GM18519 (cell line): ENCODE measurements around the gene SYT15B.
"Not testable (repeated sequence)": the region's sequence is repeated elsewhere in the genome, so short reads cannot be mapped to it uniquely, and the experiment has no call there.

ENCODE experiments used
- ATAC-seq: cut with Tn5 transposase; IDR thresholded peaks from one replicate; pipeline ENCODE4 v1.9.1; 2021; ENCODE audit warnings: mild to moderate bottlenecking, moderate library complexity; ENCODE audit not compliant: unreplicated experiment, low FRiP score

Gene SYT15B

DNA sequence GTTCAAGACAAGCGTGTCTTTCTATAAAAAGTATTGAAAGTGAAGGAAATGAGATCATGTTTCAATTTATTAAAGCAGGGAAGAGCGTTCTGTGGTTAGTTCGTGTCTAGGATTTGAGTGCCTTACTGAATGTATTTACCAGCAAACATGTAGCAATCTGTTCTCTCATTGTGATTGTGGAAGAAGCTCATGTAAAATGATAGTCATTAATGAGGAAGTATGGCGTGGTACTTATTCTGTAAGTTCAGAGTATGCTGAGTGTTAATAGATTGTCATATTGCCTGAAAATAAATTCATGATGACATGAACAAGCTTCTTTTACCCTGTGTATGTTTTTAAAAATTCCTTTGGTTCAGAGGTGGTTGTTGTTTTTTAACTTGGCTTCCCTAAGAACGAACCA is 32.5 kb downstream of the SYT15B start:
- not testable (repeated sequence) for ATAC-seq

DNA sequence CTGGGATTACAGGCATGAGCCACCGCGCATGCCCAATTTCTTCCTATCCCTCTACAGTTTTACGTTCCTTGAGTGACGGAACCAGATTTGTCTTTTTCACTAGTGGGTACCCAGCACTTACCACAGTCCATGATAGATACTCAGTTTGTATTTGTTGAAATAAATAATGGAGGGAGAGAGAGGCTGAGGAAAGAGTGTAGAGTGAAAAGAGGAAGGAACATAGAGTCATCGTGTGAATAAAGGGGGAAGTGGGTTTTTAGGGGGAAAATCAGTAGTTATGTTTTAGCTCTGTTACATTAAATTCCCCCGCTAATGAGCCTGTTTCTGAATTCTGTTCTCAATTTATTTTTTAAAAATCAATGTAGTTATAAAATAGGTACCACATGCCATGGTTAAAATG is 37.7 kb downstream of the SYT15B start:
- ATAC-seq, result not testable (repeated sequence)

DNA sequence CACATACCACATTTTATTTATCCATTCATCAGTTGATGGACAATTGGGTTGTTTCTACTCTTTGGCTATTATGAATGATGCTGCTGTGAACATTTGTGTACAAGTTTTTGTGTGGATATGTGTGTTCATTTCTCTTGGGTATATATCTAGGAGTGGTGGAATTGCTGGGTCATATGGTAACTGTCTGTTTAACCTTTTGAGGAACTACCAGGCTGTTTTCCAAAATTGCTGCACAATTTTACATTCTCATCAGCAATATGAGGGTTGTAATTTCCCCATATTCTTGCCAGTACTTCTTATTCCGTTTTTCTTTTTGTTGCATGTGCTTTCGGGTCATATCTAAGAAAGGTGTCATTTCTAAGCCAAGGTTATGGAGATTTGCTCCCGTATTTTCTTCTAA is 38.3 kb downstream of the SYT15B start:
- ATAC-seq, result not testable (repeated sequence)

DNA sequence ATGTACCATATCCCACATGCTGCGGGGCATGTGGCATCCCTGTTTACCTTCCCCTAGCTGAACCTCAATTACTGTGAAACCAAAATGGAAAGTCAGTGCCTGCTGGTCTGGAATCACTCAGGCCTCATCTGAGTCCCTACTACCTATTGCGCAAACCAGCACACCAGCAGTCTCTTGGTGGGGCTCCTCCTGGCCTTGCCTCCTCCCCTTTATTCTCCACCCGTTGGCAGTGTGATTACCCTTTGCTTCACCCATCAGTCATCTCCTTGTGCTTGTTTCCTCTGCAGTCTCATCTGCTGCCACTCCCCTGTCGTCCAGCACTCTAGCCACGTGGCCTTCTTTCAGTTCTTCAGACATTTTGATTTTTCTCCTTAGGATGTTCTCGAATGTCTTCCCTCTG is 39.3 kb downstream of the SYT15B start:
- not testable (repeated sequence) for ATAC-seq

DNA sequence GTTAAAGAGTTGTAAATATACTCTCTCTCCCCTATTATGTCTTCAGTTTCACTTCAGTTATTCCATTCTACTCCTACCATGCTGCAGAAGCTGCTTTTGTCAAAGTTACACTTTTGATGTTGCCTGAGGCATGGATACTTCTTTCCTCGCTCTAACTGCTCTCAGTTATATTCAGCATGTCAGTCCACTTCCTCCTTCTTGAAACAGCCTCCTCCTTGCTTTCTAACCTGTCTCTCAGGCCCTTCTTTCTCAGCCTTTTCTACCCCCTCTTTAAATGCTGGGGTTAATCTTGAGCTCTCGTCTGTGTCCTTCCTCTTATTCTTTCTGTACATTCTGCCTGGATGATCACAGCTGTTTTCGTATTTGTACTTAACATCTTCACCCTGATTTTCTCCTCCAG is 40.0 kb downstream of the SYT15B start:
- ATAC-seq, result not testable (repeated sequence)

DNA sequence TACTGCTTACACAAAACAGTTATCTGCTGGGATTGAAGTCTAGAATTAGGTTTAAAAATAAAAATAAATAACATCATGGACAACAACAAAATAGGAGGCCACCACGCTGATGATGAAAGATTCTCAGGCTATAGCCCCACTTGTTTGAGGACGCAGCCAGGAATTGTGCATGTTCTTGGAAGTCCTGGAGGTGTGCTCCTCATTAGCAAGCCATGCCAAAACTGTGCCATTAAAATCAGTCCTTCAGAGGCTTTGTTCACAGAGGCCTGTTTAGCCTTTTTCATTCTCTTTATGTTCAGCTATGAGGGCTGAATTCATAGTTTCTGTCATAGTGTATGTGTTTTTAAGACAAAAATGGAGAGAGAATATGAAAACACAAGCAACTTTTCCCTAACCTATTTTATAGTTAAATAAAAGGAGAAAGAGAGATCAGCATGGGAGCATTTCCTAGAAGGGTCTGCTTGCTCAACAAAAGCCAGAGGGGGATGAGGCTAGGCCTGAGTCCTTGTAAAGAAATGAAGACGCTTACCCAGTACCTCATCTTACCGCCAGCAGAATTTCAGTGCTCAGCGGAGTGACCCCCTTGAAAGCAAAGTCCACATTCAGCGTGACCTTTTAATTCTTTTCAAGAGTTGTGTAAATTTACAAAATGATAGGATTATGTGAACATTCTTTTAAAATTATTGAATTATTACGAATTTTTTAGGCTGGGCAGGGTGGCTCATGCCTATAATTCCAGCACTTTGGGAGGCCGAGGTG is 46.2 kb downstream of the SYT15B start:
- ATAC-seq, result not testable (repeated sequence)
